ENCODE results near the gene AEBP2. TPM values are rescaled to one million over a fixed set of nuclear protein-coding genes. Genes with fewer than 3 reads are reported as not detected.
A peak's percentile ranks its signal among the peaks of the same experiment; 100 is the strongest.

AEBP2 gene
- total and polyA plus RNA-seq, 9 of the 15 experiments (the other 6 are each of a cell fraction or from before 2014, with no cell fraction given): 5.7 to 43.7 (median 10.3) TPM

- TF ChIP-seq HBP1 (CRISPR knock-in tag; IDR thresholded peaks at IDR 0.05) (no peak), POLR2G (IDR thresholded peaks at IDR 0.05; ENCODE audit: low read depth, low read length) (peak; percentile 88), FOXP1 (CRISPR knock-in tag; IDR thresholded peaks at IDR 0.05) (no peak), SRSF3 (IDR thresholded peaks at IDR 0.05; ENCODE audit: insufficient read depth, low read length) (no peak), ZNF324 (CRISPR knock-in tag; IDR thresholded peaks at IDR 0.05) (no peak), XRCC3 (IDR thresholded peaks at IDR 0.05) (no peak), ZBED1 (IDR thresholded peaks at IDR 0.05) (no peak), ESRRB (CRISPR knock-in tag; IDR thresholded peaks at IDR 0.05; ENCODE audit: borderline replicate concordance) (no peak), ZNF77 (CRISPR knock-in tag; IDR thresholded peaks at IDR 0.05) (no peak), MAX (CRISPR knock-in tag; IDR thresholded peaks at IDR 0.05) (peak; percentile 90), NFE2 (IDR thresholded peaks at IDR 0.05; ENCODE audit: low read depth) (no peak), ZNF277 (CRISPR knock-in tag; IDR thresholded peaks at IDR 0.05; ENCODE audit: borderline replicate concordance) (no peak), BCL6 (CRISPR knock-in tag; IDR thresholded peaks at IDR 0.05) (no peak), REST (IDR thresholded peaks at IDR 0.05; ENCODE audit: borderline replicate concordance) (no peak), REST (CRISPR knock-in tag; IDR thresholded peaks at IDR 0.05; ENCODE audit: low read depth) (no peak), HES1 (IDR thresholded peaks at IDR 0.05; ENCODE audit: low read depth) (no peak)
These were observed at the start of gene AEBP2 (continued) for GRCh38 chr12:19439059-19440018.

Measured in K562 (cell line).